HCT116 (cell line): ENCODE data around the gene PRELP. TPM values are rescaled to one million over a fixed set of nuclear protein-coding genes. Genes with fewer than 3 reads are reported as not detected.

Experiments
- ATAC-seq: fragments of 200-7000 bp; cut with Tn5 transposase; 2 replicates; pipeline ENCODE4 v1.9.1; 2020; ENCODE audit warnings: mild to moderate bottlenecking, moderate library complexity
- BruUV-seq: library from RNA; stranded (reverse); fragments of 400-500 nt; replicated peaks from 2 replicates; lab custom pipeline; 2021; lab: Mats Ljungman, UMichigan
- CTCF ChIA-PET: fragments of 300-600 bp; sonication (Branson Sonifier 250); formaldehyde crosslinking; loops from one replicate; lab custom pipeline; 2021; ENCODE audit warnings: antibody characterized with exemption; lab: Charles Lee
- POLR2A ChIA-PET: fragments of 300-600, 350-600 bp; sonication (Branson Sonifier 250); formaldehyde crosslinking; loops from one replicate; lab custom pipeline; 2021; ENCODE audit warnings: antibody characterized with exemption; lab: Charles Lee
- RAD21 ChIA-PET, 2 experiments: fragments of 300-600 bp; sonication (Branson Sonifier 250); formaldehyde crosslinking; loops; one replicate each; lab custom pipeline; 2023; ENCODE audit warnings: low total read pairs in 2 of 2; ENCODE audit not compliant: uncharacterized antibody in 2 of 2, unreplicated experiment in 2 of 2, low non-redundant PET in 1 of 2; lab: Charles Lee
- DNase-seq: peaks from one replicate; pipeline ENCODE4 v3.0.0-alpha.2; 2010; ENCODE audit warnings: low read depth, low spot score
- H2AFZ ChIP-seq: fragments of 200-600 bp; shearing (Covaris generic), sonication (generic); 2 replicates; pipeline ENCODE4 v1.6.1; 2017; ENCODE audit warnings: low read depth, mixed run types, mixed read lengths, antibody characterized with exemption, low read length; ENCODE audit not compliant: poor library complexity, severe bottlenecking
- H3K27ac ChIP-seq: 2 replicates; pipeline ENCODE4 v1.5.1; 2012; ENCODE audit warnings: low read depth, low read length
- H3K27me3 ChIP-seq: fragments of 200-600 bp; sonication (generic); 2 replicates; pipeline ENCODE4 v1.6.1; 2016; ENCODE audit warnings: mixed run types, low read length, mixed read lengths; ENCODE audit not compliant: insufficient read depth
- H3K36me3 ChIP-seq, 2 experiments: fragments of 200-500 bp in 1 of 2; fragments of 200-600 bp in 1 of 2; sonication (Bioruptor generic) in 1 of 2; sonication (generic) in 1 of 2; 2 replicates each; pipeline versions ENCODE4 v1.5.1 to v1.6.1; 2014 to 2016; ENCODE audit warnings: low read length in 2 of 2, inconsistent platforms in 1 of 2, mixed read lengths in 1 of 2, mixed run types in 1 of 2; ENCODE audit not compliant: insufficient read depth in 2 of 2, control insufficient read depth in 1 of 2
- H3K4me1 ChIP-seq, 2 experiments: fragments of 200-600 bp in 1 of 2; sonication (generic) in 1 of 2; 2 replicates each; pipeline versions ENCODE4 v1.5.1 to v1.6.1; 2012 to 2017; ENCODE audit warnings: low read length in 2 of 2, inconsistent platforms in 1 of 2, mild to moderate bottlenecking in 1 of 2, mixed read lengths in 1 of 2, mixed run types in 1 of 2, moderate library complexity in 1 of 2; ENCODE audit not compliant: insufficient read depth in 2 of 2, control insufficient read depth in 1 of 2
- H3K4me2 ChIP-seq: fragments of 200-600 bp; sonication (generic); 2 replicates; pipeline ENCODE4 v1.6.1; 2017; ENCODE audit warnings: mixed run types, low read length, mixed read lengths
- H3K4me3 ChIP-seq, 2 experiments: fragments of 200-600 bp in 1 of 2; sonication (generic) in 1 of 2; replicated peaks in 1 of 2; 2 replicates each; pipeline ENCODE4 v1.5.1; 2011 to 2016; ENCODE audit warnings: low read length in 2 of 2, control low read depth in 1 of 2, low read depth in 1 of 2, mild to moderate bottlenecking in 1 of 2, mixed read lengths in 1 of 2, mixed run types in 1 of 2
- H3K79me2 ChIP-seq: fragments of 200-600 bp; sonication (generic); 2 replicates; pipeline ENCODE4 v1.6.1; 2017; ENCODE audit warnings: mild to moderate bottlenecking, mixed run types, low read length, moderate library complexity, mixed read lengths; ENCODE audit not compliant: insufficient read depth
- H3K9ac ChIP-seq: fragments of 200-600 bp; sonication (generic); 2 replicates; pipeline ENCODE4 v1.6.1; 2016; ENCODE audit warnings: low read length, mixed read lengths
- H3K9me2 ChIP-seq: fragments of 200-600 bp; sonication (generic), shearing (Covaris generic); 2 replicates; pipeline ENCODE4 v1.6.1; 2017; ENCODE audit warnings: mixed run types, mild to moderate bottlenecking, moderate library complexity; ENCODE audit not compliant: insufficient read depth
- H3K9me3 ChIP-seq, 2 experiments: fragments of 200-500 bp in 1 of 2; fragments of 200-600 bp in 1 of 2; sonication (Bioruptor generic) in 1 of 2; sonication (generic) in 1 of 2; 2 replicates each; pipeline ENCODE4 v1.6.1; 2014 to 2017; ENCODE audit warnings: low read length in 2 of 2, mixed read lengths in 2 of 2, inconsistent platforms in 1 of 2, low read depth in 1 of 2, mild to moderate bottlenecking in 1 of 2, mixed run types in 1 of 2, moderate library complexity in 1 of 2; ENCODE audit not compliant: control insufficient read depth in 1 of 2, insufficient read depth in 1 of 2
- H4K20me1 ChIP-seq: fragments of 200-600 bp; sonication (generic), shearing (Covaris generic); 2 replicates; pipeline ENCODE4 v1.6.1; 2017; ENCODE audit warnings: mixed run types, mild to moderate bottlenecking, moderate library complexity; ENCODE audit not compliant: insufficient read depth
- CBX3 ChIP-seq: IDR thresholded peaks from 2 replicates; pipeline ENCODE4 v1.6.1; 2012; ENCODE audit warnings: low read depth
- CEBPB ChIP-seq: IDR thresholded peaks from 2 replicates; pipeline ENCODE4 v1.6.1; 2012; ENCODE audit warnings: low read depth
- EGR1 ChIP-seq: IDR thresholded peaks from 2 replicates; pipeline ENCODE4 v1.6.1; 2012; ENCODE audit warnings: low read depth
- ELF1 ChIP-seq: IDR thresholded peaks from 2 replicates; pipeline ENCODE4 v1.6.1; 2012; ENCODE audit warnings: low read depth, borderline replicate concordance
- EZH2 ChIP-seq: fragments of 200-600 bp; sonication (generic); IDR thresholded peaks from 2 replicates; pipeline ENCODE4 v1.6.1; 2017; ENCODE audit warnings: antibody characterized with exemption, mixed run types
- JUND ChIP-seq: IDR thresholded peaks from 2 replicates; pipeline ENCODE4 v1.6.1; 2012
- RAD21 ChIP-seq: IDR thresholded peaks from 2 replicates; pipeline ENCODE4 v1.6.1; 2012; ENCODE audit warnings: low read depth, mild to moderate bottlenecking
- SIN3A ChIP-seq: IDR thresholded peaks from 2 replicates; pipeline ENCODE4 v1.6.1; 2012; ENCODE audit warnings: low read depth
- TCF7L2 ChIP-seq: IDR thresholded peaks from 2 replicates; pipeline ENCODE4 v1.7.0; 2011; ENCODE audit warnings: borderline replicate concordance, inconsistent platforms; ENCODE audit not compliant: insufficient read depth, insufficient read length; ENCODE audit errors: extremely low read depth
- YY1 ChIP-seq: IDR thresholded peaks from 2 replicates; pipeline ENCODE4 v1.6.1; 2011; ENCODE audit warnings: low read length, low read depth, moderate library complexity, mild to moderate bottlenecking; ENCODE audit not compliant: insufficient replicate concordance; ENCODE audit errors: extremely low read depth
- ZNF274 ChIP-seq: fragments of 200-500 bp; sonication (Bioruptor generic); IDR thresholded peaks from 2 replicates; pipeline ENCODE4 v1.6.1; 2014; ENCODE audit warnings: mild to moderate bottlenecking, low read depth, low read length, inconsistent platforms
- intact Hi-C: fragments of 100-400 bp; cut with micrococcal nuclease; formaldehyde crosslinking; loops from 2 replicates; pipeline ENCODE4 v1.10.0; 2022
- total RNA-seq: library from RNA; stranded (reverse); gene quantifications from one replicate; pipeline ENCODE4 v1.2.1, GENCODE V29; 2021; ENCODE audit not compliant: unreplicated experiment
- TF ChIP-seq, protein P1 (sequence below), 3 experiments: fragments of 200-600 bp in 1 of 3; sonication (generic) in 1 of 3; IDR thresholded peaks in 2 of 3; conservative IDR thresholded peaks in 1 of 3; 2 replicates each; pipeline ENCODE4 v1.5.1; 2012 to 2017; ENCODE audit warnings: low read depth in 2 of 3, low read length in 2 of 3, antibody characterized with exemption in 1 of 3, borderline replicate concordance in 1 of 3, control low read depth in 1 of 3, mild to moderate bottlenecking in 1 of 3, mixed read lengths in 1 of 3, mixed run types in 1 of 3, moderate library complexity in 1 of 3; ENCODE audit not compliant: insufficient read depth in 1 of 3
- TF ChIP-seq, protein P2 (sequence below): IDR thresholded peaks from 2 replicates; pipeline ENCODE4 v1.6.1; 2012
- TF ChIP-seq, protein P3 (sequence below): IDR thresholded peaks from 2 replicates; pipeline ENCODE4 v1.6.1; 2011; ENCODE audit warnings: mild to moderate bottlenecking, low read length, moderate library complexity; ENCODE audit not compliant: insufficient replicate concordance; ENCODE audit errors: extremely low read depth
- TF ChIP-seq, protein P4 (sequence below): IDR thresholded peaks from 2 replicates; pipeline ENCODE4 v1.6.1; 2012

The PRELP gene
- total RNA-seq, 1 experiment from 2014 or later = 0.10 TPM

DNA sequence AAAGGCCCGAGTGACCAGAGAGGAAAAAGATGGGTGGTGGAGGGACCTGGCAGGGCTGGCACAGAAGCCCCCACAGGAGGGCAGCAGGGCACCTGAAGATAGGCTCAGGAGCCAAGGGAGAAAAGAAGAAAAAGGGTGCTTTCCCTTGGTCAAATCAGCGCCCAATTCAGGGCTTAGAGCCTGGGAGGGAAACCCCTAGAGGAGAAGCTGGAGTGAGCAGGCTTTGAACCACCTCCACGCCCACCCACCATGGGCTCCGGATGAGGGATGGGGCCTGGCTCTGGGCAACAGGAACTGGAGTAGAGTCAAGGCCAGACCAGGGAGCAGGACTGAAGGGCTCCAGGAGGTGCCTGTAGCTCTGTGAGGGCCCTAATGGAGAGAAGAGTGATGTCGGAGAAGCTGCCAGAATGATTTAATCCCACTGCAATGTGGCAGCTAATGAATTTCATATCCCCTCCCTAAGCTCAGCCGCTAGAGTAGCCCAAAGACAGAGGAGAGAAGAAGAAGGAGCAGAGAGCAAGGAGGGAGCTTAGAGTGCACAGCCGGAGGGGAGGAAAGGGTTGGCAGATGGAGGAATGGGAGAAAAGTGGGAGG, 12.0 kb upstream of the PRELP start:
- intact Hi-C loops = no loop called here
- H3K9ac ChIP-seq = no peak overlapping the region
- no peak overlapping the region for H2AFZ ChIP-seq
- no peak for DNase-seq
- H3K4me2 ChIP-seq = no peak overlapping the region
- 0 out of 2 replicates have a peak, but pooled peaks cover 3% of the 10 kb centered on the region for H3K27me3 ChIP-seq
- ChIA-PET CTCF (interaction anchor here (0.7 to 1.5 kb wide), 2 partner anchors 11 to 24 kb away, joined by 3 to 4 read pairs; no protein-coding TSS in a partner anchor), POLR2A (no interaction called here), RAD21 (interaction anchor here in 1 of 2 experiments (0.5 kb wide), 1 partner anchor 127 kb away, joined by 4 read pairs; no protein-coding TSS in a partner anchor)
- H3K79me2 ChIP-seq = no peaks in the 10 kb centered on the region
- peak; percentile 44; the same call in 1 of the 2 replicates for ATAC-seq
- no peaks in the 10 kb centered on the region for H3K4me1 ChIP-seq
- no peaks in the 10 kb centered on the region for H3K9me3 ChIP-seq
- no peak overlapping the region for H3K27ac ChIP-seq
- TF ChIP-seq, protein P1, sequence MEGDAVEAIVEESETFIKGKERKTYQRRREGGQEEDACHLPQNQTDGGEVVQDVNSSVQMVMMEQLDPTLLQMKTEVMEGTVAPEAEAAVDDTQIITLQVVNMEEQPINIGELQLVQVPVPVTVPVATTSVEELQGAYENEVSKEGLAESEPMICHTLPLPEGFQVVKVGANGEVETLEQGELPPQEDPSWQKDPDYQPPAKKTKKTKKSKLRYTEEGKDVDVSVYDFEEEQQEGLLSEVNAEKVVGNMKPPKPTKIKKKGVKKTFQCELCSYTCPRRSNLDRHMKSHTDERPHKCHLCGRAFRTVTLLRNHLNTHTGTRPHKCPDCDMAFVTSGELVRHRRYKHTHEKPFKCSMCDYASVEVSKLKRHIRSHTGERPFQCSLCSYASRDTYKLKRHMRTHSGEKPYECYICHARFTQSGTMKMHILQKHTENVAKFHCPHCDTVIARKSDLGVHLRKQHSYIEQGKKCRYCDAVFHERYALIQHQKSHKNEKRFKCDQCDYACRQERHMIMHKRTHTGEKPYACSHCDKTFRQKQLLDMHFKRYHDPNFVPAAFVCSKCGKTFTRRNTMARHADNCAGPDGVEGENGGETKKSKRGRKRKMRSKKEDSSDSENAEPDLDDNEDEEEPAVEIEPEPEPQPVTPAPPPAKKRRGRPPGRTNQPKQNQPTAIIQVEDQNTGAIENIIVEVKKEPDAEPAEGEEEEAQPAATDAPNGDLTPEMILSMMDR (IDR thresholded peaks at IDR 0.05 in 2 of 3, conservative IDR thresholded peaks at IDR 0.05 in 1 of 3; ENCODE audit: borderline replicate concordance in 1 of 3, insufficient read depth in 1 of 3, low read depth in 2 of 3, low read length in 2 of 3) = no peak
- H3K36me3 ChIP-seq = no peaks in the 10 kb centered on the region
- BruUV-seq = no TSS peak
- no peak overlapping the region for H3K4me3 ChIP-seq
- H4K20me1 ChIP-seq = no peaks in the 10 kb centered on the region
- no peaks in the 10 kb centered on the region for H3K9me2 ChIP-seq

DNA sequence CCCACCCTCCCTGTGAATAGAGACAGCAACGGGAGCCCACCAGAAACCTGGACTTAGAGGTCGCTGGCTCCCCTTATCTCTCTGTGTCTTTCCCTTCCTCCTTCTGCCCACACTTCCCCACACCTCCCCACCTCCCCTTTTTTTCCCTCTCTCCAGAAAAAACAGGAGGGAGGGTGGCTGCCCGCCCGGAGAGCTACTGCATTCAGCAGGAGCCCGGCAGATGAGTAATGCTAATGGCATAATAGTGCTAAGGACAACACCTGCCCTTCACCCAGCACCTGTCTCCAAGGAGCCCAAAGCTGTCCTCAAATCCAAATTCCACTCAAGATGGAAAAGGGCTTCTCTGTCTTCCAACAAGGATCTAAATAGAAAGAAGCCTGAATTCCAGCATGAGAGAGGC, 11.4 kb upstream of the PRELP start:
- H3K36me3 ChIP-seq = no peaks in the 10 kb centered on the region
- POLR2A ChIA-PET = no interaction called here
- TF ChIP-seq EGR1 (no peak), CBX3 (no peak), TCF7L2 (no peak), SIN3A (no peak), ZNF274 (no peak), RAD21 (no peak), JUND (no peak), CEBPB (no peak), YY1 (no peak), EZH2 (no peak), ELF1 (no peak)
- TF ChIP-seq, protein P2, sequence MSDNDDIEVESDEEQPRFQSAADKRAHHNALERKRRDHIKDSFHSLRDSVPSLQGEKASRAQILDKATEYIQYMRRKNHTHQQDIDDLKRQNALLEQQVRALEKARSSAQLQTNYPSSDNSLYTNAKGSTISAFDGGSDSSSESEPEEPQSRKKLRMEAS = no peak
- TF ChIP-seq, protein P3, sequence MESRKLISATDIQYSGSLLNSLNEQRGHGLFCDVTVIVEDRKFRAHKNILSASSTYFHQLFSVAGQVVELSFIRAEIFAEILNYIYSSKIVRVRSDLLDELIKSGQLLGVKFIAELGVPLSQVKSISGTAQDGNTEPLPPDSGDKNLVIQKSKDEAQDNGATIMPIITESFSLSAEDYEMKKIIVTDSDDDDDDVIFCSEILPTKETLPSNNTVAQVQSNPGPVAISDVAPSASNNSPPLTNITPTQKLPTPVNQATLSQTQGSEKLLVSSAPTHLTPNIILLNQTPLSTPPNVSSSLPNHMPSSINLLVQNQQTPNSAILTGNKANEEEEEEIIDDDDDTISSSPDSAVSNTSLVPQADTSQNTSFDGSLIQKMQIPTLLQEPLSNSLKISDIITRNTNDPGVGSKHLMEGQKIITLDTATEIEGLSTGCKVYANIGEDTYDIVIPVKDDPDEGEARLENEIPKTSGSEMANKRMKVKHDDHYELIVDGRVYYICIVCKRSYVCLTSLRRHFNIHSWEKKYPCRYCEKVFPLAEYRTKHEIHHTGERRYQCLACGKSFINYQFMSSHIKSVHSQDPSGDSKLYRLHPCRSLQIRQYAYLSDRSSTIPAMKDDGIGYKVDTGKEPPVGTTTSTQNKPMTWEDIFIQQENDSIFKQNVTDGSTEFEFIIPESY = no peak
- TF ChIP-seq, protein P4, sequence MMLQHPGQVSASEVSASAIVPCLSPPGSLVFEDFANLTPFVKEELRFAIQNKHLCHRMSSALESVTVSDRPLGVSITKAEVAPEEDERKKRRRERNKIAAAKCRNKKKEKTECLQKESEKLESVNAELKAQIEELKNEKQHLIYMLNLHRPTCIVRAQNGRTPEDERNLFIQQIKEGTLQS = no peak

More for the DNA sequence above, 11.4 kb upstream of the PRELP start:
- no peak overlapping the region for H3K27ac ChIP-seq
- ChIA-PET CTCF (interaction anchor here (1.5 kb wide), 1 partner anchor 11 kb away, joined by 4 read pairs; no protein-coding TSS in a partner anchor), RAD21 (no interaction called here)
- no peaks in the 10 kb centered on the region for H3K9me2 ChIP-seq
- H3K27me3 ChIP-seq = 0 out of 2 replicates have a peak, but pooled peaks cover 3% of the 10 kb centered on the region
- no peak for ATAC-seq
- no peaks in the 10 kb centered on the region for H3K4me1 ChIP-seq
- no peaks in the 10 kb centered on the region for H3K9me3 ChIP-seq
- no TSS peak for BruUV-seq
- intact Hi-C loops = no loop called here
- no peak overlapping the region for H2AFZ ChIP-seq
- DNase-seq = no peak
- H4K20me1 ChIP-seq = no peaks in the 10 kb centered on the region
- H3K79me2 ChIP-seq = no peaks in the 10 kb centered on the region
- H3K4me2 ChIP-seq = no peak overlapping the region
- H3K9ac ChIP-seq = no peak overlapping the region
- H3K4me3 ChIP-seq = no peak overlapping the region
